ENCODE data around the gene TRAPPC14.
"Not testable (repeated sequence)": the region's sequence is repeated elsewhere in the genome, so short reads cannot be mapped to it uniquely, and the experiment has no call there.

Gene TRAPPC14, protein sequence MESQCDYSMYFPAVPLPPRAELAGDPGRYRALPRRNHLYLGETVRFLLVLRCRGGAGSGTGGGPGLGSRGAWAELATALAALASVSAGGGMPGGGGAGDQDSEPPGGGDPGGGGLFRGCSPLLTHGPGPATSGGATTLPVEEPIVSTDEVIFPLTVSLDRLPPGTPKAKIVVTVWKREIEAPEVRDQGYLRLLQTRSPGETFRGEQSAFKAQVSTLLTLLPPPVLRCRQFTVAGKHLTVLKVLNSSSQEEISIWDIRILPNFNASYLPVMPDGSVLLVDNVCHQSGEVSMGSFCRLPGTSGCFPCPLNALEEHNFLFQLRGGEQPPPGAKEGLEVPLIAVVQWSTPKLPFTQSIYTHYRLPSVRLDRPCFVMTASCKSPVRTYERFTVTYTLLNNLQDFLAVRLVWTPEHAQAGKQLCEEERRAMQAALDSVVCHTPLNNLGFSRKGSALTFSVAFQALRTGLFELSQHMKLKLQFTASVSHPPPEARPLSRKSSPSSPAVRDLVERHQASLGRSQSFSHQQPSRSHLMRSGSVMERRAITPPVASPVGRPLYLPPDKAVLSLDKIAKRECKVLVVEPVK

DNA sequence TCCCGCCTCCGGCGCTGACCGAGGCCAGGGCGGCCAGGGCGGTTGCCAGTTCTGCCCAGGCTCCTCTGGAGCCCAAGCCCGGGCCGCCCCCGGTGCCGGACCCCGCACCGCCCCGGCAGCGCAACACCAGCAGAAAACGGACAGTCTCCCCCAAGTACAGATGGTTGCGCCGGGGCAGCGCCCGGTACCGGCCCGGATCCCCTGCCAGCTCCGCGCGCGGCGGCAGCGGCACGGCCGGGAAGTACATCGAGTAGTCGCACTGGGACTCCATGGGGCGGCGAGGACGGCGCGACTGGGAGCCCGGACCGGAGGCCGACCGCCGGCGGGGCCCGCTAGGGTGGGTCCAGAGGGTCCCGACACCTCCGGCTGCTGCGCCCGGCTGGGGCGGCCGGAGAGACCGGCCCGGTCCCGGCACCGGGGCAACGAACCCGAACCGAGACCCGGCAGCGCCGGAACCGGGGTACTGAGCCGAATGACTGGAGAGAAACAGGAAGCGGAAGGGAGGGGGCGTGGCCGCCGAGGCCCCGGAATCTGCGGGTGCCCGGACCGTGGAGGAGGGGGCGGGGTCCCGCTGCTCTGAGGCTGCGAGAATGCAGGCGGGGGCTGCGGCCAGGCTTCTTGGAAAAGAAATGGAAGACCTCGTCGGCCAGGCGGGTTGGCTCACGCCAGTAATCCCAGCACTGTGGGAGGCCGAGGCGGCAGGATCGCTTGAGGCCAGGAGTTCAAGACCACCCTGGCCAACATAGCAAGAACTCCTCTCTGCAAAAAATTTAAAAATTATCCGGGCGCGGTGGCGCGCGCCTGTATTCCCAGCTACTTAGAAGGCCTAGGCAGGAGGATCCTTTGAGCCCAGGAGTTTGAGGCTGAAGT lies at the start of gene TRAPPC14:
TSS of gene TRAPPC14 (minus strand) at position 495 of the 870 bp plus-strand sequence. CDS start at position 271, 224 bp downstream.
- peak; percentile 88 for DNase-seq

DNA sequence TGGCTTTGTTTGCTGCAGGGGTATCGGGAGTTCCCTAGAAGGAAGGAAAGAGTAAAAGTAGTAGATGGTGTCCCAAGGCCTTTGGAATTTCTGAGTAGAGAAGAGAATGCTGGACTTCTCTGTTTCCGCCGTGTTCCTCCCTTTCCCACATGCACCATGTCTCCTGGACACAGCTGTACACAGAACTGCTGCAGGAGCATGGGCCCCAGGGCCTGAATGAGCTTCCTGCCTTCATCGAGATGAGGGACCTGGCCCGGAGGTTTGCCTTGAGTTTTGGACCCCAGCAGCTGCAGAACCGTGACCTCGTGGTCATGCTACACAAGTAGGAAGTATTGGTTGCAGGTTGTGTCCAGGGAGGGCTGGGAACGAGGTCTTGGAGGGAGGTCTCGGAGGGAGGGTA lies 45.9 kb upstream of the TRAPPC14 start:
- DNase-seq, result no peak

DNA sequence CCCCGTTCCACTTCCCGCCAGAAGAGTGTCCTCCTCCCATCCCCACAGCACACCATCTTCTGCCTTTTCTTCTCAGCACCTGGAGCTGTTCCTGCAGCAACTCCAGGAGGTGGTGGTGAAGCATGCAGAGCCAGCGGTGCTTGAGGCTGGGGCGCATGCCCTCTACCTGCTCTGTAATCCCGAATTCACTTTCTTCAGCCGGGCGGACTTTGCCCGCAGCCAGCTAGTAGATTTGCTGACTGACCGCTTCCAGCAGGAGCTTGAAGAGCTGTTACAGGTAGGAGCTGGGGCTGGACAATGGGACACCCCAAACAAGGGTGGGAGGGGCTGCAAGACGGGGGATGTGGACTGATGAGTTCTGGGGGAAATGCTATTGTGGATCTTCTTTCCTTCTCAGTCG lies 42.2 kb upstream of the TRAPPC14 start:
- DNase-seq, result no peak

DNA sequence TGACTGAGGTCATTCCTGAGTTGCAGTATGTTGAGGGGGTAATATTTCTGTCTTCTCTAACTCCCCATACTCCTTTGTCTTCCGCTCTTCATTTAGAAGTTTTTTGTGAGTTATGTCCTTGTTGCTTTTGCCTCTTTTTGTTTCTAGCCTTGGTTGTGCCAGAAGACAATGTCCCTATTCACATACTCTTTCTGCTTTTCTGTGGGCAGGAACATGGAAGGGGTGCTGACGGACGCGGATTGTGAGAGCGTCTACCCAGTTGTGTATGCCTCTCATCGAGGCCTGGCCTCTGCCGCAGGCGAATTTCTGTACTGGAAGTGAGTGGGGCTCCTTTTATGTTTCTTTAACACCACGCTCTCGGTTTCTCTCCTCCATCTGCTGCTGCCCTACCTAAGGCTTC lies 39.7 kb upstream of the TRAPPC14 start:
- no peak for DNase-seq

DNA sequence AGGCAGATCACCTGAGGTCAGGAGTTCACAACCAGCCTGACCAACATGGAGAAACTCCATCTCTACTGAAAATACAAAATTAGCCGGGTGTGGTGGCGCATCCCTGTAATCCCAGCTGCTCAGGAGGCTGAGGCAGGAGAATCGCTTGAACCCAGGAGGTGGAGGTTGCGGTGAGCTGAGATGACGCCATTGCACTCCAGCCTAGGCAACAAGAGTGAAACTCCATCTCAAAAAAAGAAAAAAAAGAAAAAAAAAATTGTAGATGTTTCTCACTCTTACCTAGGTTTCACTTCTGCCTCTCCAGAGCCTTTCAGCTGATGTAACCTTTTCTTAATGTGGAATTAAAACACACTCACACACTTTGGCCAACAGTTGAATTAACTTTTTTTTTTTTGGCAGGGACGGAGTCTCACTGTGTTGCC lies 37.4 kb upstream of the TRAPPC14 start:
- DNase-seq, result not testable (repeated sequence)

DNA sequence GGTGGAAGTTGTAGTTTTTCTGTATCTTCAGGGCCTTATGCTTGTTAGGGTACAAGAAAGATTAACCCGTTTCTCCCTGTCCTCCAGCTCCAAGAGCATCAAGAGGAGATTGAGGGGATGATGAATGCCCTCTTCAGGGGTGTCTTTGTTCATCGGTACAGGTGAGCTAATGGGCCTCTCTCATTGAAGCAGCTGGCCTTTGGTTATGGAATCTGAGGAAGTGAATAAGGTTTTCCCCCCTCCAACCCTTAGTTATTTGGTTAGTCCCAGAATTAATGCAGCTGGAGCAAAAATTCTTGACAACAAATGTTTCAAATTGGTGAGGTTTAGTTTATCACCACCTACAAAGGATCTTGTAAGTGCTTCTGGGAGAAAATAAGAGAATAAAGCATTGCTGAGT lies 36.7 kb upstream of the TRAPPC14 start:
- no peak for DNase-seq

DNA sequence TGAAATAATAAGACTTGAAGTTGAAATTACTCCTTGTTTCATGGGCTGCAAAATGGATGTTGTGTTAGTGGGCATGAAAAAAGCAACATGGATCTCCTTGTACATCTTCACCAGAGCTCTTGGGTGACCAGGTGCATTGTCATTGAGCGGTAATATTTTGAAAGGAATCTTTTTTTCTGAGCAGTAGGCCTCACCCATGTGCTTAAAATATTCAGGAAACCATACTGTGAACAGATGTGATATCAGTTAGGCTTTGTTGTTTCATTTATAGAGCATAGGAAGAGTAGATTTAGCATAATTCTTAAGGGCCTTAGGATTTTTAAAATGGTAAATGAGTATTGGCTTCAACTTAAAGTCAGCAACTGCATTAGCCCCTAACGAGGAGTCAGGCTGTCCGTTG lies 34.4 kb upstream of the TRAPPC14 start:
- DNase-seq, result no peak

DNA sequence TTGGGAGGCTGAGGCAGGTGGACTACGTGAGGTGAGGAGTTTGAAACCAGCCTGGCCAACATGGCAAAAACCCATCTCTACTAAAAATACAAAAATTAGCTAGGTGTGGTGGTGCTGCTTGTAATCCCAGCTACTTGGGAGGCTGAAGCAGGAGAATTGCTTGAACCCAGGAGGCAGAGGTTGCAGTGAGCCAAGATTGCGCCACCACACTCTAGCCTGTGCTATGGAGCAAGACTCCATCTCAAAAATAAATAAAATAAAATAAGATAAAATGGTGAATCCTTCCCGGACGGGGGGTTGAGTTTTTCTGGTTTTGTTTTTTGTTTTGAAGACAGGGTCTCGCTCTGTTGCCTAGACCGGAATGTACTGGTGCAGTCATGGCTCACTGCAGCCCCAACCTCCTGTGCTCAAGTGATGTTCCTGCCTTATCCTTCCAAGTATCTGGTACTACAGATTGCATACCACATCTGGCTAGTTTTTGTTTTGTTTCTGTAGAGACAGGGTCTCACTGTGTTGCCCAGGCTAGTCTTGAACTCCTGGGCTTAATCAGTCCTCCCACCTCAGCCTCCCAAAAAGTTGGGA lies 33.8 kb upstream of the TRAPPC14 start:
- DNase-seq, result not testable (repeated sequence)

DNA sequence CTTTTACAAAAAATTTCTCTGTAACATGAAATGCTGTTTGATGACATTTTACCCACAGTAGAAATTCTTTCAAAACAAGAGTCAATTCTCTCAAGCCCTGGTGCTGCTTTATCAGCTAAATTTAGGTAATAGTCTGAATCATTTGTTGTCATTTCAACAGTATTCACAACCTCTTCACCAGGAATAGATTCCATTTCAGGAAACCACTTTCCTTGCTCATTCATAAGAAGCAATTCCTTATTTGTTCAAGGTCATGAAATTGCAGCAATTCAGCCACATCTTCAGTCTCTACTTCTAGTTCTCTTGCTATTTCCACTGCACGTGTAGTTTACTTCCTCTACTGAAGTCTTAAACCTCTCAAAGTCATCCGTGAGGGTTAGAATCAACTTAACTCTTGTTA lies 33.3 kb upstream of the TRAPPC14 start:
- DNase-seq, result no peak

DNA sequence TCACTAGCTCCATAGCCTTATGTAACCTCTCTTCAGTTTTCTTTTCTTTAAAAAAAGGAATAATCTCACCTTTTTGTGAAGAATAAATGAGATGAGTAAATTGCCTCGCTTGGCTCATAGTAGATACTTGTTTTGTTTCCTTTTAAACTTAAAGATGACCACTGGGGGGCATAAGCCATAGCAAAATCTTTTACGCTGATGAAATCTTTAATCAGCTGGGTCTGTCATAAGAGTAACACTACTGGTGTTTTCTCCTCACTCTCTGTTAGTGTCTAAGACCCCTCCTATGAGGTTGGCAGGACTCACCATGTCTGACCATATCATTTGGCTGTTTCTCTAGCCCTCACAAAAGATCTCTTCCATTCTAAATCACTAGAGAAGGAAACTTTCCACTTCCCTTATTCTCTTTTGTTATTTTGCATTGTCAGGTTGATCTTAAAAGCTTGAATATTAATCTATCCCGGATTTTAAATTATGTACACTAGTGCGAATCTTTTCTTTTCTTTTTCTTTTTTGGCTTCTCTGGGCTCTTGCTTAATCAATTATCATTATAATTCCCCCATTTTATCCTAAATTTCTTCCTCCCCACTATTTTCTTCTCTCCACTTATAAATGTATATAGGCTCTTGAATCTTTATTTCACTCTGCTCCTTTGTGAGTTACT lies 31.7 kb upstream of the TRAPPC14 start:
- peak; percentile 72 for DNase-seq

DNA sequence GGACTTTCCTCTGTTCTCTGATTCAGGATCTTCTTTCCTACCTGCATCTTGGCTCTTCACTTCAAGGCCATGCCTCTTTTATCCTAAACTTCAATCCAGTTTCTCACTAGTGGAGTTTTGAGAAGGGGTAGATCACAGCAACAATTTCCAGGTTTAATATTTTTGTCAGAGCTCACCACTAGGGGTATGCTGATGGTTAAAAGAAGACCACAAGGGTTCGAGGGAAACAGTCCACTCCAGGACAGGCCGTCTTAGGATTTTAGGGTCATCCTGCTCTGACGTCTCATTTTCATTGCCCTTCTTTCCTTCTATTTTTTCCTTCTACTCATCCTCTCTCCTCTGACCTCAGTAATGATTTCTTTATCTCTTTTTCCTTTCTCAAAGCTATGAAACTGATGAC lies 30.5 kb upstream of the TRAPPC14 start:
- DNase-seq, result no peak

DNA sequence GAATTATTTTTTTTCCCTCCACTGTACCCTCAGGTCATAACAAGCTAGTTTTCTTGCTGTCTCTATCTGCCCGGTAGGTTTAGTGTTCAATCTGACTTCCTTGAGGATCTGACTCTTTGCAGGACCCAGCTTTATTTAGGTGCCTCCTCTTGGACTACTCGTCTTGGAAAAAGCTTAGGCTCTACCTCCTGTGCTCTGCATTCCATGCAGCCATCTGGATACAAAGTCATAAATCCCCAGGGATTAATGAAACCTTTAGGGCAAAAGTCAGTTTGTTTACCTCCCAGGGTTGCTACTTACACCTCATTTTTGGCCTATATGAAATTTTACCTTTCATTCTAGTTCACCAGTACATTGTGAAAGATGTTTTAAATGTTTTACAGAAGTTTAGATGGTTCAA lies 27.2 kb upstream of the TRAPPC14 start:
- no peak for DNase-seq

DNA sequence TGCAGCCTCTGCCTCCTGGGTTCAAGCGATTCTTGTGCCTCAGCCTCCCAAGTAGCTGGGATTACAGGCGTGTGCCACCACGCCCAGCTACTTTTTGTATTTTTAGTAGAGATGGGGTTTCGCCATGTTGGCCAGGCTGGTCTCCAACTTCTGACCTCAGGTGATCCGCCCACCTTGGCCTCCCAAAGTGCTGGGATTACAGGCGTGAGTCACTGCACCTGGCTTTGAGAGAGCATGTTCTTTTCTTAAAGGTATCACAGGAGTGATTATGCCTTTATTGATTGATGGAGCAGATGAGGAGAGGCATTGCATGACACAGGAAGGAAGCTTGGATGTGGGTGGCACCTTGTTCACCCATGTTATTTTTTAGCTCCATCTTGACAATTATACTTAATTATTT lies 24.6 kb upstream of the TRAPPC14 start:
- DNase-seq, result not testable (repeated sequence)

DNA sequence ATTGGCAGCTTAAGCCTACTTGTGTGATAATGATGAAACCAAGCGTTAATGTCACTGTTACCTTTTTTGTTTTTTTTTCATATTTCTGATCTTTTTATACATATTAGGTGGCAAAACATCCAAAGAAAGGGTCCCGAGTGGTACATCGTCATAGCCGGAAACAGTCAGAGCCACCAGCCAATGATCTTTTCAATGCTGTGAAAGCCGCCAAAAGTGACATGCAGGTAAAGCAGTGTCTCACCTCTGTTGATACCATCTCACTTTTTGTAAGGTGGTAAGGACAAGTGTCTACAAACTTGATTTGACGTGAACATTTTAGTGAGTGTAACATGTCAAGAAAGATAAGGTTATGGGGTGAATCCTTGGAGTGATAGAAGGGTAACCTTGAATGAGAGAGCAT lies 24.1 kb upstream of the TRAPPC14 start:
- peak; percentile 50 for DNase-seq

DNA sequence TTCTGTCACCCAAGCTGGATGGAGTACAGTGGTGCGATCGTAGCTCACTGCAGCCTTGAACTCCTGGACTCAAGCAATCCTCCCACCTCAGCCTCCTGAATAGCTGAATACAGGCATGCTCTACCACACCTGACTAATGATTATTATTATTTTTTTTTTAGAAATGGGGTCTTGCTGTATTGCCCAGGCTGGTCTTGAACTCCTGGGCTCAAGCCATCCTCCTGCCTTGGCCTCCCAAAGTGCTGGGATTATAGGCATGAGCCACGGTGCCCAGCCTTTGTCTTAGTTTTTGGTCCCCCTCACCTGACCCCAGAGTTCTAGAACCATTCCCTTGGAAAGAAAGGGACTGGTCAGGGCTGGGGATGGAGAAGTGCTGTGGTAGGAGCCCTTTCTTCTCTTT lies 21.6 kb upstream of the TRAPPC14 start:
- DNase-seq, result not testable (repeated sequence)

DNA sequence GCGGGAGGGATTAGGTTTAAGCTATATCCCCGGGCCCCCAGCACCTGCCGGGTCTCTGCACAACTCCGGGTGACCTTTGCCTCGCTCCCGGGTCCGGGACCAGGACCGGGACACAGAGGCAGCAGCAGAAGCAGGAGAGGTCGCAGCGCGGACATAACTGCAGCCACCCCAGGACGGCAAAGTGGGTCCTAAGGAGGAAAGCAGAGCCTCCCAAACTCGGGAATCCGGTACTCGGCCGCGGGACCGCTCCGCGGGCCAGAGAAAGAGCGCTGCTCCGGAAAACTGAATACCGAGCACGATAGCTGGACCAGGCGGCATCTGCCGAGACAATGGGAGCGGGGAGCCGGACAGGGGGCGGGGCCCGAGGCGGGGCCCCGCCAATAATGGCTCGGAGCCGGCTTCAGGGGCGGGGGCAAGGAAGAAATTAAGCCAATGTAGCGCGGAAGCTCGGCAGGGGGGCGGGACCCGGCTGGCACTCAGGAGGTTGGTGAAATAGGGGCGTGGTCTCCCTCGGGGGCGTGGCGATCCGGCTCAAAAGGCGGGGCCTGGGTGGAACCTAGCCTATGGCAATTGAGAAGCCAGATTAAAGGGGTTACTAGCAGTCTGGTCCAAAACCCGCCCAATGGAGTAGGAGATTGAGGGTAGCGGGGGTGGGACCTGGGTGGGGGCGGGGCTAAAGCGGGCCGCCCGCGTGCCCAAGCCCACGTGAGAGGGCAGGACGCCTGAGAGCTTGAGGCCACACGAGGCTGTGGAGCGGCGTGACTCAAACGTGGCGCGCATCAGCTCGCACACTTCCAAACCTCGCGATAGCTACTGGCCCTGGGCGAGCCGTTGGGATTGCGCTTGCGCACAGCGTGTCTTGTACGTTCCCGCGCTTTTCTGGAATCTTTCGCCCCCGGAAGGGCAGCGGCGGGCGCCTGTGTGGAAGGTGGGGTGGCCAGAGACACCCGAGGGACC lies 18.8 kb upstream of the TRAPPC14 start, which contains the start of the genes GPC2 and STAG3:
TSS of gene GPC2 (minus strand) at position 337 of the 957 bp plus-strand sequence. CDS start at position 155, 182 bp downstream.
TSS of gene STAG3 (plus strand) at position 874 of the 957 bp plus-strand sequence. CDS start 2,639 bp downstream, outside the sequence.
- DNase-seq, result peak; percentile 99

DNA sequence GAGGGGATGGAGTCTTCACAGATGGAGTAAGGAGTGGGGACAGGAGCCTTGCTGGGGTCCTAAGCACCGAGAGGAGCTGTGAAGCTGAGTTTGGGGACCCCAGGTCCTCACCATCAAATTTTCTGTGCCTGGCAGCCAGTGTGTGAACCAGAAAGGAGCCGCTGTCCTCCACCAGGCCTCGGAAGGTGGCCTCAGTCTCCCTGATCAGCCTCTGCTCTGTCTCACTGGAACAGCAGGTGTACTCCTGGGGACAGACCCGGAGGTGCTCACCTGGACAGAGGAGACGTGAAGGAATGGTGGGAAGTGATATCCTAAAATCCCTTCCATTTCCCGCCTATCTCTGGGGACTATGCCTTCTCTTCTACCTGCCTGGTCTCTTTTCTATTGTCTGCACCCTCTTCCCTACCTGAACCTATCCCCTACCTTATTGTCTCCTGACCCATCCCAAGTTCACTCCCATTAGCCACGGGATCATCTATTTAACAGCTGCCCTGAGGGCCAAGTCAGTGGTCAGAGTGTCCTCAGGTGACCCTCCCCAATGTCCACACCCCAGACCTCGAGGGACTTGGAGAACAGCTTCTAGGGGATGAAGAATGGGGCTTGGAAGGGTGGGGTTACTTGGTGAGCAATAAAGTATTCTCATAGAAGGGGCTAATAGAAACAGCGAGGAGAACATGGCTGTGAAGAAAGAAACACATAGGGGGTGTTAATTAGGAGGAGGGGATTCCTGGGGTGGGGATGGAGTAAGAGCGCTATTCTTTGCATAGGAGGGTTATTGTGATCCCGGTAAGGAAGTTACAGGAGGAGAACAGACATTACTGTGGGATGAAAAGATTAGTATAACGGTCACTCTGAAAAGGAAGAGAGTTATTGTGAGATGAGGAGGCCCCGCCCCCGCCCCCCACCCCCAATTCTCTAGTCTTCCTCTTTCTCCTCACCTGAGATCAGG lies 17.8 kb upstream of the TRAPPC14 start:
- no peak for DNase-seq

DNA sequence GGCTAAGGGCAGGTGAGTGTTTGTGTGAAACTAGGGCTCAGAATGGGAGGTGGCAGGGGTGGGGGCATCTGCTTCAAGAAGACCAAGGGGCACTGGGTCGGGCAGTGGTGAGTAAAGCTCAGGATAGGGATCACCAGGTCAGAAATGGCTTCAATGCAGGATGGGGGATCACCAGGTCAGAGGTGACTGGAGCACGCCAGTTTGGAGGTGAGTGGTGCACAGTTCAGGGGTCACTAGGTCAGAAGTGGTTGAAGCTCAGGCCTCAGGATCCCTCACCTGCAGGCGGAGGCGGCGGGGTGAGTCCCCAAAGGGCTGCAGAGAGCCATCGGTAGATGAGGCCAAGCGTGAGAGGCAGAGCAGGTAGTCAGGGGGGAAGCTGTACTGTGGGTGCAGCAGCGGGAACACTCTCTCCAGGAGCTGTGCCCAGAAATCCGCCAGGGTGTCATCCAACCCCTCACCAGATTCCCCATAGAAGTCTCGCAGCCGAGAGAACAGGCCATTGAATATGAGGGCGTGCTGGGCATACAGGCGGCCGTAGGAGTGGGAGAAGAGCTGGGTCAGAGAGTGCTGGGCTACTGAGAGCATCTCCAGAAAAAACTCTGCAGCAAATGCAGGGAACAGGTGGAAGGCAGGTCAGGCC lies 16.9 kb upstream of the TRAPPC14 start:
- no peak for DNase-seq

DNA sequence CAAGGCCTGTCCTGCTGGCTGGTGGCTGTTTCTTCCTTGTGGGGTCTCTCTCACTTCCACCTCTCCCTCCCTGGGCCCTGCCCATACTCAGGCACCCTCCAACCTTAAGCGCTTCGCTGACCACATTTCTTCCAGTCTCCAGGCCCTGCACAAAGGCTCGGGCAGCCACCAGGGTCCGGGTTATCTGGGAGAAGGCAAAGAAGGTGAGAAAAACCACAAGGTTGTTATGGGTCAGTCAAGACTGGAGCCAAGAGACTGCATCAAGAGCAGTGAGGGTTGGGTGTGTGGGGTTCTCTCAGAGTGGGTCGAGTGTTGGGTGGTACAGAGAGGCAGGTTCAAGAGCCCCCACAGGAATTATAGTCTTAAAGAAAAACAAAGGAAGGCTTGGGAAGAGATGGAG lies 16.1 kb upstream of the TRAPPC14 start:
- DNase-seq, result no peak
